ENCODE measurements around the gene SH3RF1.

SH3RF1 gene

DNA sequence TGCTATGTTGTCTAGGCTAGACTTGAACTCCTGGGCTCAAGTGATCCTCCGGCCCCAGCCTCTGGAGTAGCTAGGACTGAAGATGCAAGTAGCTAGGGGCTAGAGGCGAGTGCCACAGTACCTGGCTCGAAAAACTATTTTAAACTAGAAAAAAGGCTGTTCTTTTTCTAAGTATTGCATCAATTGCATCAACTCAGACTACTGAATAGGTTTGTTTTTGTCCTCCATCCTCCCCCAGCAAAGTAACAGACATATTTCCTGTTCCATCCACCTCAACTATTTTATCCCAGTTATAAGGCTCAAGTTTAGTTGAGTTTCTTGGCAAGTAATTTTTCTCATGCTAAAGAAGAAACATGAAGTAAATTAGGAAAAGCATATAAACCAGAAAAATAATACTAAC is 4.1 kb downstream of the SH3RF1 start:
- TF ChIP-seq, protein P1, sequence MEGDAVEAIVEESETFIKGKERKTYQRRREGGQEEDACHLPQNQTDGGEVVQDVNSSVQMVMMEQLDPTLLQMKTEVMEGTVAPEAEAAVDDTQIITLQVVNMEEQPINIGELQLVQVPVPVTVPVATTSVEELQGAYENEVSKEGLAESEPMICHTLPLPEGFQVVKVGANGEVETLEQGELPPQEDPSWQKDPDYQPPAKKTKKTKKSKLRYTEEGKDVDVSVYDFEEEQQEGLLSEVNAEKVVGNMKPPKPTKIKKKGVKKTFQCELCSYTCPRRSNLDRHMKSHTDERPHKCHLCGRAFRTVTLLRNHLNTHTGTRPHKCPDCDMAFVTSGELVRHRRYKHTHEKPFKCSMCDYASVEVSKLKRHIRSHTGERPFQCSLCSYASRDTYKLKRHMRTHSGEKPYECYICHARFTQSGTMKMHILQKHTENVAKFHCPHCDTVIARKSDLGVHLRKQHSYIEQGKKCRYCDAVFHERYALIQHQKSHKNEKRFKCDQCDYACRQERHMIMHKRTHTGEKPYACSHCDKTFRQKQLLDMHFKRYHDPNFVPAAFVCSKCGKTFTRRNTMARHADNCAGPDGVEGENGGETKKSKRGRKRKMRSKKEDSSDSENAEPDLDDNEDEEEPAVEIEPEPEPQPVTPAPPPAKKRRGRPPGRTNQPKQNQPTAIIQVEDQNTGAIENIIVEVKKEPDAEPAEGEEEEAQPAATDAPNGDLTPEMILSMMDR (conservative IDR thresholded peaks at IDR 0.05; ENCODE audit: low read depth, low read length): no peak
- no peak for DNase-seq (ENCODE audit: low read depth)
- no peak overlapping the region for H3K4me3 ChIP-seq (ENCODE audit: low read length)

DNA sequence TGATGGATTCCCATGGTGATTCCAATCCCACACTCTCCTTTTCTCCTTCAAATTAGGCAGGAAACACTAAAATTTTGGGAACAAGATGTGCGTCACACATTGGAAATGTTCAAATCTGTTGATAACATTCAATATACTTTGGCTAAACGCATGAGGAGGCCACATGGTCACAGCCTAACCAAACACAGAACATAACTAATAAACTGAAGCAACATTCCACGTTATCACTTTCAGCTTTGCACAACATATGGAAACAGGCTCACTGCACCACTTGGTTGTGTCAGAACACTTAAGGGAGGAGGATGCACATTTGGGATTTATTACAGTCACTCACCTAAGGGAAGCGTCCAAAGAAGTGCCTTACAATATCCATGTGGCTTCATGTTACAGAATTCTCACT is 4.7 kb downstream of the SH3RF1 start:
- TF ChIP-seq, protein P1 (conservative IDR thresholded peaks at IDR 0.05; ENCODE audit: low read depth, low read length): no peak
- H3K4me3 ChIP-seq (ENCODE audit: low read length): no peak overlapping the region
- no peak for DNase-seq (ENCODE audit: low read depth)

GRCh38 chr4:169263791-169264392 is 6.9 kb downstream of the SH3RF1 start:
- no peak for DNase-seq (ENCODE audit: low read depth)
- H3K4me3 ChIP-seq (ENCODE audit: low read length): no peak overlapping the region
- TF ChIP-seq, protein P1 (conservative IDR thresholded peaks at IDR 0.05; ENCODE audit: low read depth, low read length): no peak

DNA sequence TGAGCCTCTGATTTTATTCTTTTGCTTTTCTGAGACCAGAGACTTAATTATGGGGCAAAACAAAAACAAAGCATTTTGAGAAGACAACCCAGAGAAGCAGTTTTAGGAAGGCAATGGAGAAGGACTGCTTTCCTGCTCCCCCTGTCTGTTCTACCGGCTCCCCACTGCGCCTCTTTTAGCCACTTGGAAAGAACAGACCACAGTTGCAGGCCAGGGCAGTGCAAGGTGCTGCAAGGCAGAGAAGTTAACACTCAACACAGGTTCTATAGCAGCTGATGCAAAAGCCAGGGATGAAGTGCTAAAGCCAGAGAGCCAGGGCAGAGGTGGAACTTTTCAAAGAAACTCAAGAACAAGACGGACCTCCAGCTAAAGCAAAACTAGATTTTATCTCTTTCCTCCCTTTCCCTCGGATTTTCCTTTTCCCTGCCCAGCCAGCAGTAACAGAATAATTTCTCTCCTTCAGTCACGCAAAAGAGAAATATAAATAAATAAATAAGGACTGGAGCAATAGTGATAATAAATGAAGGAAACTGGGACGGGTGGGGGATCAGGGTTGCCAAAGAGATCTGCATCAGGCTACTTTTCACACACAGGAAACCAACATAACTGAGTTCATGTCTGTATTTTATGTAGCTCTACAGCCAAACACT is 10.4 kb downstream of the SH3RF1 start:
- no peak overlapping the region for H3K4me3 ChIP-seq (ENCODE audit: low read length)
- TF ChIP-seq, protein P1 (conservative IDR thresholded peaks at IDR 0.05; ENCODE audit: low read depth, low read length): no peak
- DNase-seq (ENCODE audit: low read depth): no peak

- H3K4me3 ChIP-seq (ENCODE audit: low read length): no peak overlapping the region
- TF ChIP-seq, protein P1 (conservative IDR thresholded peaks at IDR 0.05; ENCODE audit: low read depth, low read length): no peak
- DNase-seq (ENCODE audit: low read depth): no peak
Observed at GRCh38 chr4:169259271-169259670, 11.5 kb downstream of the SH3RF1 start.

DNA sequence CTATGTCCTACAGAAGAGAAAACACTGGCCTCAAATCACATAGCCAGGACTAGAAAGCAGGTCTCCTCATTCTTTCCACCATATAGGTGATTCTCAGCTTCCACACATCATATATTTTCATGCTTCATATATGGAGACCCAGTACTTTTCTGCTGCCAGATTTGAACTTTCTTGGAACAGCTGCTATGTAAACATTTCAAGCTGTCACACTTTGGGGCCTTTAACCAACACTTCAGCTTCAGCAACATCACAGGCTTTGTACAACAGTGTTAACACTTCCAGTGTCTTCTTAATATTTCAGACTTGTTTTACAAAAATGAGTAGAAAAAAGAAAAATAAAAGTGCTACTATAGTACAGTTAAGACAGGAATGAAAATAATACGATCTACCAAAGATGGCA is 12.6 kb downstream of the SH3RF1 start:
- TF ChIP-seq, protein P1 (conservative IDR thresholded peaks at IDR 0.05; ENCODE audit: low read depth, low read length): no peak
- no peak for DNase-seq (ENCODE audit: low read depth)
- H3K4me3 ChIP-seq (ENCODE audit: low read length): no peak overlapping the region
